ENCODE results near the gene ATRNL1. TPM values are rescaled to one million over a fixed set of nuclear protein-coding genes. Genes with fewer than 3 reads are reported as not detected.

ATRNL1 gene
- total and polyA plus RNA-seq, 2 donors from 2014 or later, result 2.4 to 7.1 TPM

GRCh38 chr10:115918812-115919211 lies 825.6 kb downstream of the ATRNL1 start:
- H3K27me3 ChIP-seq (ENCODE audit: control insufficient read depth, insufficient read depth, low read length), result no peaks in the 10 kb centered on the region
- DNase-seq (no peak), FAIRE-seq (no peak)
- no peak overlapping the region for H3K4me3 ChIP-seq (ENCODE audit: low read length in 3 of 3)
- no peaks in the 10 kb centered on the region for H3K9me3 ChIP-seq (ENCODE audit: control insufficient read depth in 2 of 3, insufficient read depth in 1 of 3, low read length in 3 of 3)
- H3K4me1 ChIP-seq (ENCODE audit: control insufficient read depth in 2 of 3, insufficient read depth in 2 of 3, low read depth in 1 of 3, low read length in 3 of 3), result no peaks in the 10 kb centered on the region
- no peaks in the 10 kb centered on the region for H3K36me3 ChIP-seq (ENCODE audit: control insufficient read depth in 2 of 3, insufficient read depth in 3 of 3, low read length in 3 of 3)
- no peak overlapping the region for H3K9ac ChIP-seq (ENCODE audit: low read length in 3 of 3)
- H3K27ac ChIP-seq (ENCODE audit: low read depth in 2 of 2, low read length in 2 of 2), result no peak overlapping the region
- intact Hi-C loops (cut with DNase I), result no loop called here
- no peak for TF ChIP-seq CTCF (IDR thresholded peaks at IDR 0.05; ENCODE audit: borderline replicate concordance, extremely low read depth, insufficient read depth)

- Histone ChIP-seq H3K4me1 (ENCODE audit: control insufficient read depth in 2 of 3, insufficient read depth in 2 of 3, low read depth in 1 of 3, low read length in 3 of 3) (no peaks in the 10 kb centered on the region), H3K27me3 (ENCODE audit: control insufficient read depth, insufficient read depth, low read length) (no peaks in the 10 kb centered on the region), H3K9ac (ENCODE audit: low read length in 3 of 3) (no peak overlapping the region), H3K9me3 (ENCODE audit: control insufficient read depth in 2 of 3, insufficient read depth in 1 of 3, low read length in 3 of 3) (no peaks in the 10 kb centered on the region), H3K27ac (ENCODE audit: low read depth in 2 of 2, low read length in 2 of 2) (no peak overlapping the region), H3K4me3 (ENCODE audit: low read length in 3 of 3) (no peak overlapping the region), H3K36me3 (ENCODE audit: control insufficient read depth in 2 of 3, insufficient read depth in 3 of 3, low read length in 3 of 3) (no peaks in the 10 kb centered on the region)
- DNase-seq, result no peak
- intact Hi-C loops (cut with DNase I), result no loop called here
- no peak for FAIRE-seq
- no peak for TF ChIP-seq CTCF (IDR thresholded peaks at IDR 0.05; ENCODE audit: borderline replicate concordance, extremely low read depth, insufficient read depth)
Observed at GRCh38 chr10:115921795-115922194, 828.6 kb downstream of the ATRNL1 start.

GRCh38 chr10:115931309-115931708 lies 838.1 kb downstream of the ATRNL1 start:
- no peaks in the 10 kb centered on the region for H3K9me3 ChIP-seq (ENCODE audit: control insufficient read depth in 2 of 3, insufficient read depth in 1 of 3, low read length in 3 of 3)
- DNase-seq, result no peak
- no peak overlapping the region for H3K4me3 ChIP-seq (ENCODE audit: low read length in 3 of 3)
- no peaks in the 10 kb centered on the region for H3K27me3 ChIP-seq (ENCODE audit: control insufficient read depth, insufficient read depth, low read length)
- FAIRE-seq, result no peak
- no peak overlapping the region for H3K9ac ChIP-seq (ENCODE audit: low read length in 3 of 3)
- intact Hi-C loops (cut with DNase I), result no loop called here
- no peaks in the 10 kb centered on the region for H3K4me1 ChIP-seq (ENCODE audit: control insufficient read depth in 2 of 3, insufficient read depth in 2 of 3, low read depth in 1 of 3, low read length in 3 of 3)
- H3K27ac ChIP-seq (ENCODE audit: low read depth in 2 of 2, low read length in 2 of 2), result no peak overlapping the region
- H3K36me3 ChIP-seq (ENCODE audit: control insufficient read depth in 2 of 3, insufficient read depth in 3 of 3, low read length in 3 of 3), result no peaks in the 10 kb centered on the region
- TF ChIP-seq CTCF (IDR thresholded peaks at IDR 0.05; ENCODE audit: borderline replicate concordance, extremely low read depth, insufficient read depth), result no peak

GRCh38 chr10:115932099-115932498 lies 838.9 kb downstream of the ATRNL1 start:
- H3K9ac ChIP-seq (ENCODE audit: low read length in 3 of 3), result no peak overlapping the region
- DNase-seq (no peak), FAIRE-seq (no peak)
- no peaks in the 10 kb centered on the region for H3K36me3 ChIP-seq (ENCODE audit: control insufficient read depth in 2 of 3, insufficient read depth in 3 of 3, low read length in 3 of 3)
- H3K4me1 ChIP-seq (ENCODE audit: control insufficient read depth in 2 of 3, insufficient read depth in 2 of 3, low read depth in 1 of 3, low read length in 3 of 3), result no peaks in the 10 kb centered on the region
- H3K9me3 ChIP-seq (ENCODE audit: control insufficient read depth in 2 of 3, insufficient read depth in 1 of 3, low read length in 3 of 3), result no peaks in the 10 kb centered on the region
- TF ChIP-seq CTCF (IDR thresholded peaks at IDR 0.05; ENCODE audit: borderline replicate concordance, extremely low read depth, insufficient read depth), result no peak
- no peak overlapping the region for H3K4me3 ChIP-seq (ENCODE audit: low read length in 3 of 3)
- intact Hi-C loops (cut with DNase I), result no loop called here
- H3K27me3 ChIP-seq (ENCODE audit: control insufficient read depth, insufficient read depth, low read length), result no peaks in the 10 kb centered on the region
- H3K27ac ChIP-seq (ENCODE audit: low read depth in 2 of 2, low read length in 2 of 2), result no peak overlapping the region

All from kidney (tissue), 14 donors.